NCI-H2029 treated with DMSO at 0.1 percent for 48 hours (cell line): ENCODE data around the gene PIK3CB.

ENCODE experiments used
- DNase-seq: peaks from one replicate; lab custom pipeline; 2025; lab: John Stamatoyannopoulos, UW

PIK3CB gene

DNA sequence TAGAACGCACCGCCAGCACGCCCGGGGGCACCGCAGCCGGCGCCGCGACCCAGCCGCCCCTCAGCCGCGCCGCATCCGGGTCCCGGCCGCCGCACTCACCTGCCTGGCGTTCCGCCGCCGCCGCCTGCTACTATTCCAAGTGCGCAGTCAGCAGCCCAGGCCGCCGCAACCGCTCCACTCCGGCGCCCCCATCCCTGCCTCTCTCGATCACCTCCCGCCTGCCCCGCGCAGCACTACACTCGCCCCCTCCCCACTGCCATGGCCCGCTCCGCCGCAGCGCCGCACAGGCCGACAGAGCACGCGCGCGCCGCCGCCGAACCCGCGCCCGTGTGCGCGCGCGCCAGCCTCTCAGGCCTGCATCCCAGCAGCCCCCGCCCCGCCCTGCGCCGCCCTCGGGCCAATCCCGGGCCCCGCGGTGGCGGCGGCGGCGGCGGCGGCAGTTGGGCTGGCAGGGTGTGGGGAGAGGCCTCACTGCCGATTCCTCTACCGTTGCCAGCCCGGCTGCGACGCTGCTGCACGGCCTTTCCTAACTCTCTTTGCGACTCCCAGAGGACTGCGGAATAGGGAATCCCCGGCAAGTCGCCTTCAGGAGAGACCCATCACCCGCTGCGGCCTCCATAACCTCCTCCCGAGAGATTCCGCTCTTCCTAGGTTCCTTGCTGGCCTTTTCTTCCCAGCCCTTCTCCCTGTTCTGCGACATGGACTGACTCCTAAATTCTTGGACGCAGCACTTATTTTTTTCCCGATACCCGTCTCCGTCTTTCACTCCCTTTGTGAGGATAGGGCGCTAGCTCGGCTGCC lies at the start of gene PIK3CB:
Gene PIK3CB, minus strand, starts transcription at position 333 of the 801 bp plus-strand sequence. CDS start 75,585 bp downstream, outside the sequence.
- DNase-seq, result peak; percentile 68

GRCh38 chr3:138881233-138881632 lies 46.5 kb upstream of the PIK3CB start:
- DNase-seq, result no peak

DNA sequence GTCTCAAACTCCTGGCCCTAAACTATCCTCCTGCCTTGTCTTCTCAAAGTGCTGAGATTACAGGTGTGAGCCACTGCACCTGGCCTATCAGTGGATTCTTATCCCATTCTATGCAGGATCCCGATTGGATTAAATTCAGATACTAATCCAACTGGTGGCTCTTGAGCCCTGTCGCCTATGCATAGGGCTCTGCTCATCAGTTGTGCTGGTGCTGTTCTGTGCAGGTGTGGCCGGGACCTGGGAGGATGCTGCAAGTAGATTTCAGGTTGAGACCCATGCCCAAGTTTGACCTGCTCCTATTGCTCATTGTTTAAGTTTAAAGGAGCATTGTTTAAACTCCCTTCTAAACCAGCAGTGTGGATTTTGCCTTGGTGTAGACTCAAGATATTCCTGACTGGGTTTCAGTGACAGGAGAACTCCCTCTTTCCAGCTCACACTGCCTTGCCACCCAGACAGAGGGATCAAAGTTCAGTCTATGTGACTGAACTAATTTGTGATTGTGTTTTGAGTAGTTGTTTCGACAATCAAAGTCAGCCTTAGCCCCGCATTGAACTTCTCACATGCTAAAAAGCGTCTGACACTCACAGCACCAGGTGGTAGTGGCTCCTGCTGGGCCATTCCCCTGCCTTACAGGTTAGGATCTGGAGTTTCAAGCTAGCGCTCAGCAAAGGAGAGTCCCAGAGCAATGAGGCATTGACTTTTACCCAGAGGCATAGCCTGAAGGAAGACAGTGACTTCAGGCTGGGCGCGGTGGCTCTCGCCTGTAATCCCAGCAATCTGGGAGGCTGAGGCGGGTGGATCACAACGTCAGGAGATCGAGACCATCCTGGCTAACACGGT lies 45.0 kb upstream of the PIK3CB start:
- DNase-seq, result no peak

- DNase-seq, result no peak
Measured at GRCh38 chr3:138877226-138877625, 42.5 kb upstream of the PIK3CB start.

GRCh38 chr3:138875754-138876664 lies 41.3 kb upstream of the PIK3CB start:
- DNase-seq, result no peak

- DNase-seq, result no peak
Measured at GRCh38 chr3:138875096-138875753, 40.5 kb upstream of the PIK3CB start.

DNA sequence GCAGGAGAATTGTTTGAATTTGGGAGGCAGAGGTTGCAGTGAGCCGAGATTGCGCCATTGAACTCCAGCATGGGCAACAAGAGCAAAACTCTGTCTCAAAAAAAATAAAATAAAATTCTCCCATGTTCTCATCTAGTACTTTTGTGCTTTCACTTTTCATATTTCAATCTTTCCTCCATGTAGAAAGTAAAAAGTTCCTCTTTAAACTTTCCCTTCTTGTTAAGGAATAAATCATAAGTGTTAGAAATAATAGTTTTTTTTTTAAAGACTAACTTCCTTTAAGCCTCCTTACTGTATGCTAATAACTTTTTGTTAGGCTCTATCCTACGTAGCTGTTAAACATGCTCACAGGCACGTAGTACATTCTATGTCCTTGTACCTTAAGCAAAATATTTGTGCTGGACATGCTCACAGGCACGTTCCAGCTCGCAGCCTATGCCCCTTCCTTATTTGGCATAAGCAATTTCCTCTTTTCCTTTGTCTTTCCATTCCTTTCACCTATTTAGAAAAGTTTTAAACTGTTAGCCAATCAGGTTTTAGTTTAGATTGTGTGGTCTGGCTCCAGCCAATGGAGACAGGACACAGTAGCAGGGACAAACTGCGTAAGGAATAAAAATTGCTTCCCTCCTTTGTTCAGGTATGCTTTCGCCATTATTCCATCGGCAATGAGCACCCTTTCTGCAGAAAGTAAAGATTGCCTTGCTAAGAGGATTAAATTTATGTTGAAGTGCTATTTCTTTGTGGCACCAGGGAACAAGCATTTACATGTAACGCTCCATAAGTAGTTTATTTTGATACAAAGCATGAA lies 38.9 kb upstream of the PIK3CB start:
- no peak for DNase-seq

GRCh38 chr3:138872632-138873031 lies 37.9 kb upstream of the PIK3CB start:
- no peak for DNase-seq

GRCh38 chr3:138867996-138868395 lies 33.3 kb upstream of the PIK3CB start:
- no peak for DNase-seq

DNA sequence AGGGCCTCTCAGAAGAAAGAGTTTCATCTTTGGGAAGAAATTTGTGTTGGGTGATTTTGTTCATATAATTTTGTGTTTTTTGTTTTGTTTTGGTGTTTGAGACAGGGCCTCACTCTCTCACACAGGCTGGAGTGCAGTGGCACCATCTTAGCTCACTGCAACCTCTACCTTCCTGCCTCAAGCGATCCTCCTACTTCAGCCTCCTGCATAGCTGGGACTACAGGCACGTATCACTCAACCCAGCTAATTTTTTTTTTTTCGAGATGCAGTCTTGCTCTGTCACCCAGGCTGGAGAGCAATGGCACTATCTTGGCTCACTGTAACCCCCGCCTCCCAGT lies 29.0 kb upstream of the PIK3CB start:
- no peak for DNase-seq

DNA sequence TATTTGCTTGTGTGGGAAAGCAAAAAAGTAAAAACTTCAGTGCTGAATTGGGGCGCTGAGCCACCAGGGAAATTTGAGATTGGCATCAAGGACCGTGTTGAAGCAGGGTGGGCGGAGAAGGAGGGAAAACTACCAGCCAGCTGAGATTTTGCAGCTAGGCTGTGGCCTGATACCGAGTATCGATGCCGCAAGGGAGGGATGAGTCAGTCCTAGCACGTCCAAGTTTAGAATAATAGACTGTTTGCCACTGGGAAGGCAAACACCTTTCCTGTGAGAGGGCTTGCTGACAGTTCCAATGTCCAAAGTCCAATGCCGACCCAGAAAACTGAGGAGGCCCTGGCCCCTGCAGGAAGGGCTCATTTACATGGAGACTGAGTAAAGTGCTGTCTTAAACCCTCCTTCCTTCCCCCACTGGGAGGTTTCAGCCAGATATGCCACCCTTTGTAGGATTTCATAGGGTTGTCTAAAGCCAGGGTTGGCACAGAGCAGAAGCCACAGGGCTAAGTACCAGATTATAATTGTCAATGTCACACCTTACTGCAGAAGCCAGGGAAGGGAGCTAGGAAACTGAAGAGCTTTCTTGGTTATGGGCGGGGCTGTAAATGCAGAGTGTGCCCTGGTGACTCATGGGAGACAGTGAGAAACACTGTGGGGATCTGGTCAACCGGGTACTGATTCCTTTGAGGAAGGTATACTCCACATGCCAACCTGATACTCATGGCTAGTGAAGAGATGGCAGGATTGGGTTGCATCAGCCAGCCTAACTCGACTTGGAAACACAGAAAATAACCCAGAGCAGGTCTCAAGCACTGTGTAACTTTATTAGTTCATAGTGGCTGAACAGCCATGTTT lies 28.4 kb upstream of the PIK3CB start:
- DNase-seq, result no peak

DNA sequence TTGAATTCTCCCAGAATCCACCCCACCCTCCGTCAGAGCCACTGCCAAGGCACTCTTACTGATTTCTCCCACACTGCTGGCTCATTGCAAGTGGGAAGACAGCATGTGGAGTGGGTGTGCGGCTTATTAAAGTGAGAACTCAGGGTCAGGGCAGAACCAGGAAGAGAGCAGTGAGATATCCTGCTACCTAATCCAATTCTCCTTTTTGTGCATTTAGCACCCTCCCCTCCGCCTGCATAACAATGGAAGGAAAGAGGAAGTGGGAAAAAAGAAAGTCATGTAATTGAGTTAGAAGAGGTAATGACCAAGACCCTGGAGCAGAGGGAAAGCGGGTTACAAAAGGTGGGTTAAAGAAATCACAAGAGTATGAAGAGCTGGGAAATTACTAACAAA lies 27.8 kb upstream of the PIK3CB start:
- DNase-seq, result no peak

DNA sequence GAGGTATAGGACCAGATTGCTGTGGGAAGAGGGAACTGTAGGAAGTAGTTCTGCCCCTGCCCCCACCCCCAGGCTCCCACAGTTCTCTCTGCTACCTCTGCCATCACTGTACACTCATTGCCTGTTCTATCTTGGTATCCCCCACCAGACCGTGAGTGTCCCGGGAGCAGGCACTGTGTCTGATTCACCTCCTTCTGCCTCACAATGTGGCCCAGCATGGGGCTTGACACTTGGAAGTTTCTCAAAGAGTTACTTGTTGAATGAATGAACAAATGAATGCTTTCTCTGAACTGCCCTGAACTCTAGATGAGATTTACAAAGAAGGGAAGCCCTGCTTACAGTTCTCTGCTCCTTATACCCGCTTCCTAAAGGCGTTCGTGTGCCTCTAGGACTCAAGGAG lies 27.1 kb upstream of the PIK3CB start:
- DNase-seq, result no peak

GRCh38 chr3:138856799-138857198 lies 22.1 kb upstream of the PIK3CB start:
- no peak for DNase-seq

DNA sequence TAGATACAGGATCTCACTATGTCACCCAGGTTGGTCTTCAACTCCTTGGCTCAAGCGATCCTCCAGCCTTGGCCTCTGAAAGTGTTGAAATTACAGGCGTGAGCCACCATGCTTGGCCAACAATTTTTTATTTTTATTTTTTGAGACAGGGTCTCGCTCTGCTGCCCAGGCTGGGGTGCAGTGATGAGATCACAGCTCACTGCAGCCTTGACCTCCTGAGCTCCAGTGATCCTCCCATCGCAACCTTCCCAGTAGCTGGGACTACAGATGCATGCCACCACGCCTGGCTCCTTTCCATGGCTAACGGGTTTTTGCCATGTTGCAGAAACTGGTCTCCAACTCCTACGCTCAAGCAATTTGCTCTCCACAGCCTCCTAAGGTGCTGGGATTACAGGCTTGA lies 20.2 kb upstream of the PIK3CB start:
- no peak for DNase-seq

DNA sequence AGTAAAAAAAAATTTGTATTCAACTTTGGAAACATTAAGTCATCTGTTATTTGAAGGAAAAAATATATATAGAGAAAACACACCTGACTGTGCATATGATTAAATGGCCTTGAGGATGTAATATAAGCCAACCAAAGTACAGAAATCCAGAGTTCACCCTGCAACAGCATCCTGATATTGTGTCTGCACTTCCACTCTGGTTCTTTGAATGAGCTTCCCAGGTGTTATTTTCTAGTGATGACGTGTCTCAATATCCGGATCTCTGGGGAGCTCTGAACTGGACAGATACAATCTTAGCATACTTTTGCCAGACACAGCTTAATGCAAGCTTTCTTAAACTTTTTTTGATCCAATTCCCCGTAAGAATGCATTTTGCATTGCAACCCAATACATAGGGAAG lies 19.5 kb upstream of the PIK3CB start:
- DNase-seq, result no peak

DNA sequence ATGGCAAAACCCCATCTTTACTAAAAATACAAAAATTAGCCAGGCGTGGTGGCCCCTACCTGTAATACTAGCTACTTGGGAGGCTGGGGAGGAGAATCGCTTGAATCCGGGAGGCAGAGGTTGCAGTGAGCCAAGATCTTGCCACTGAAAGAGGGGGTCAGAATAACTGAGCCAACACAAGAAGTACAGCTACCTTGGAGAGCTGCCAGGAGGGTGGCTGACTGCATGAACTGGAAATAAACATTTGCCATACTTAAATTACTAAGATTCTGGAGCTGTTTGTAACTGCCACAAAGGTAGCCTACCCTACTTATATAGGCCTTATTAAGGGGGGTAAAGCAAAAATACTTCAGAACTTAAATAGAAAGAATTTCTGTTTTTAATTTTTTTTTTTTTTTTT lies 15.4 kb upstream of the PIK3CB start:
- DNase-seq, result no peak

GRCh38 chr3:138849222-138849940 lies 14.7 kb upstream of the PIK3CB start:
- no peak for DNase-seq

DNA sequence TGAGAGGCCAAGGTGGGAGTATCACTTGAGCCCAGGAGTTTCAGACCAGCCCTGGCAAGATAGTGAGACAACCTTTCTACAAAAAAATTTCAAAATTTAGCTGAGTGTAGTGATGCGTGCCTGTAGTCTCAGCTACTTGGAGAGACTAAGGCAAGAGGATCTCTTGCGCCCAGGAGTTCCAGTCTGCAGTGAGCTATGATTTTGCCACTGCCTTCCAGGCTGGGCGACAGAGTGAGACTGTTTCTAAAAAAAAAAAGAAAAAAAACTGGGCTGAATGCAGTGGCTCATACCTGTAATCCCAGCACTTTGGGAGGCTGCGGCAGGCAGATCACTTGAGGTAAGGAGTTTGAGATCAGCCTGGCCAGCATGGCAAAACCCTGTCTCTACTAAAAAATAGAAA lies 14.0 kb upstream of the PIK3CB start:
- no peak for DNase-seq
